ENCODE measurements around the gene MDN1. TPM values are rescaled to one million over a fixed set of nuclear protein-coding genes. Genes with fewer than 3 reads are reported as not detected.
A peak's percentile ranks its signal among the peaks of the same experiment; 100 is the strongest.

Gene MDN1
- total and polyA plus RNA-seq, 3 donors from 2014 or later: 39.1 to 89.0 (median 80.3) TPM

GRCh38 chr6:89599727-89600126 is 219.9 kb downstream of the MDN1 start:
- no peaks in the 10 kb centered on the region for H3K36me3 ChIP-seq (ENCODE audit: low read depth, missing control alignments)
- peak overlapping the region; percentile 6 to 51 for H3K27ac ChIP-seq
- 40 to 50% methylated on average over 7 of the region's 7 CpGs for WGBS, 2 donors
- H3K4me3 ChIP-seq: no peak overlapping the region
- peak; percentile 73 for DNase-seq
- H3K27me3 ChIP-seq: no peaks in the 10 kb centered on the region
- intact Hi-C loops (cut with DNase I; ENCODE audit: low total_unique reads): no loop called here
- TF ChIP-seq CTCF (IDR thresholded peaks at IDR 0.05) (no peak), POLR2A (IDR thresholded peaks at IDR 0.05) (no peak)
- no peaks in the 10 kb centered on the region for H3K9me3 ChIP-seq
- peaks cover 3% of the 10 kb centered on the region for H3K4me1 ChIP-seq

DNA sequence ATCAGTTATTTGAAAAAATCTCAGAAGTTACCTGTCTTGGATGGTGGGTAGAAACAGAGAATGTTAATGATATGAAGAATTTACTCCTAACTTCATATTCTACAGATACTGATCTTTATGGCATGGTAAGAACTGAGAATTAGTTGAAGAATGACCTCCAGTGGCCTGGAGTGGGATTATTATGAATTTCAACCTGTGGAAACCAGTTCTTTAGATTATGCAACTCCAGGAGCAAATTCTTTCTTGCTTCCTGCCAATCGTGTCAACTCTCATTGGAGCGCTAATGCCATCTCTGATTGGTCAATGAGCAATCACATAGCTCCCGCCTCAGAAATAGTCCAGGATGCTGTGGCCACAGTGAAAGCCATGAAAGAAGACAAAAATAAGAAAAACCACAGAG is 221.6 kb downstream of the MDN1 start:
- TF ChIP-seq POLR2A (IDR thresholded peaks at IDR 0.05): no peak
- TF ChIP-seq CTCF (IDR thresholded peaks at IDR 0.05): peak in 1 of 3 experiments; percentile 10
- no peaks in the 10 kb centered on the region for H3K36me3 ChIP-seq (ENCODE audit: low read depth, missing control alignments)
- no peaks in the 10 kb centered on the region for H3K9me3 ChIP-seq
- H3K27ac ChIP-seq: no peak overlapping the region
- no peaks in the 10 kb centered on the region for H3K27me3 ChIP-seq
- WGBS, 2 donors: 39 to 47% methylated on average over 3 of the region's 3 CpGs
- intact Hi-C loops (cut with DNase I; ENCODE audit: low total_unique reads): no loop called here
- H3K4me1 ChIP-seq: peaks cover 3% of the 10 kb centered on the region
- DNase-seq: no peak
- H3K4me3 ChIP-seq: no peak overlapping the region

DNA sequence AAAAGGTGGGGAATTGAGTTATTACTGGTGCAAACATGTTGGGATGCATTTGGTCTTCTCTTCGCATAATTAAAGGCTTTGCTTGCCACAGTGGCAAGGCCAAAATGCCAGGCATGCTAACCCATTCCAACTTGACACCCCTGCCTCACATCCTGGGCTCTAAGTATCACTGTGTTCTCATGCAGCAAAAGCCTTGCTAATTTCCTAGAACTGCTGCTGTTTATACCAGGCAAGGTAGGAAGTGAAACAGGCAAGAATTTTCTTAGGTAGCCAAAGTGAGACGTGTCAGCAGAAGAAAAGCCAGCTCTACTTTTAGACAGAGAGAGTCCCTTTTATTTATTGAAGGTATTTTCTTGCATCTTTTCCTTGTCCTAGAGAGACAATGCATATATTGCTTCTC is 222.2 kb downstream of the MDN1 start:
- no peak for TF ChIP-seq POLR2A (IDR thresholded peaks at IDR 0.05)
- no peak for TF ChIP-seq CTCF (IDR thresholded peaks at IDR 0.05)
- DNase-seq: no peak
- H3K36me3 ChIP-seq (ENCODE audit: low read depth, missing control alignments): no peaks in the 10 kb centered on the region
- intact Hi-C loops (cut with DNase I; ENCODE audit: low total_unique reads): no loop called here
- H3K4me3 ChIP-seq: no peak overlapping the region
- peaks cover 3% of the 10 kb centered on the region for H3K4me1 ChIP-seq
- no peak overlapping the region for H3K27ac ChIP-seq
- no peaks in the 10 kb centered on the region for H3K9me3 ChIP-seq
- no peaks in the 10 kb centered on the region for H3K27me3 ChIP-seq
- 63 to 74% methylated on average over 2 of the region's 2 CpGs for WGBS, 2 donors

- WGBS, 2 donors: 64 to 82% methylated on average over 1 of the region's 1 CpG
- DNase-seq: peak; percentile 30
- H3K27ac ChIP-seq: no peak overlapping the region
- H3K4me3 ChIP-seq: no peak overlapping the region
- no peaks in the 10 kb centered on the region for H3K27me3 ChIP-seq
- H3K36me3 ChIP-seq (ENCODE audit: low read depth, missing control alignments): no peaks in the 10 kb centered on the region
- no peak for TF ChIP-seq POLR2A (IDR thresholded peaks at IDR 0.05)
- TF ChIP-seq CTCF (IDR thresholded peaks at IDR 0.05): no peak
- intact Hi-C loops (cut with DNase I; ENCODE audit: low total_unique reads): no loop called here
- H3K9me3 ChIP-seq: no peaks in the 10 kb centered on the region
- peaks cover 3% of the 10 kb centered on the region for H3K4me1 ChIP-seq
Measured at GRCh38 chr6:89596484-89596883, 223.1 kb downstream of the MDN1 start.

- Histone ChIP-seq H3K27me3 (no peaks in the 10 kb centered on the region), H3K4me3 (no peak overlapping the region), H3K9me3 (no peaks in the 10 kb centered on the region), H3K27ac (no peak overlapping the region), H3K4me1 (peaks cover 3% of the 10 kb centered on the region), H3K36me3 (ENCODE audit: low read depth, missing control alignments) (no peaks in the 10 kb centered on the region)
- WGBS, 2 donors: 89 to 93% methylated on average over 2 of the region's 2 CpGs
- DNase-seq: no peak
- intact Hi-C loops (cut with DNase I; ENCODE audit: low total_unique reads): no loop called here
- no peak for TF ChIP-seq CTCF (IDR thresholded peaks at IDR 0.05)
Measured at GRCh38 chr6:89596056-89596455, 223.5 kb downstream of the MDN1 start.
